UCSD-AML1 (cell line): ENCODE results near the gene CRTC2.

Source experiments
- DNase-seq: peaks from one replicate; lab custom pipeline; 2025; ENCODE audit not compliant: unreplicated experiment; lab: John Stamatoyannopoulos, UW

Gene CRTC2

GRCh38 chr1:153973525-153973924, 15.1 kb upstream of the CRTC2 start:
- no peak for DNase-seq

- DNase-seq: no peak
These were observed 14.7 kb upstream of the CRTC2 start for GRCh38 chr1:153973071-153973470.

GRCh38 chr1:153970346-153970745, 11.9 kb upstream of the CRTC2 start:
- no peak for DNase-seq

- DNase-seq: no peak
These were observed 10.6 kb upstream of the CRTC2 start for GRCh38 chr1:153968972-153969371.

GRCh38 chr1:153968408-153968807, 10.0 kb upstream of the CRTC2 start:
- DNase-seq: peak; percentile 32

GRCh38 chr1:153968000-153968363, 9.6 kb upstream of the CRTC2 start:
- no peak for DNase-seq

GRCh38 chr1:153967107-153967999, 8.9 kb upstream of the CRTC2 start, which contains the start of gene CREB3L4:
Gene CREB3L4 (plus strand): TSS chr1:153967902. CDS start chr1:153968526, 624 bp downstream.
- peak; percentile 90 for DNase-seq

- DNase-seq: no peak
These were observed 5.5 kb upstream of the CRTC2 start for GRCh38 chr1:153963850-153964331.

- DNase-seq: peak; percentile 96
These were observed 4.8 kb upstream of the CRTC2 start, which contains the start of gene SLC39A1 for GRCh38 chr1:153963030-153963849. Gene SLC39A1 (minus strand): TSS chr1:153963537. CDS start chr1:153962715, 822 bp downstream.

- peak; percentile 32 for DNase-seq
These were observed 3.9 kb upstream of the CRTC2 start for GRCh38 chr1:153962088-153963029.

- DNase-seq: no peak
These were observed 3.0 kb upstream of the CRTC2 start for GRCh38 chr1:153961421-153961820.

- DNase-seq: no peak
These were observed 1.8 kb upstream of the CRTC2 start for GRCh38 chr1:153960206-153960605.

GRCh38 chr1:153959454-153959853, 1.0 kb upstream of the CRTC2 start:
- no peak for DNase-seq

- no peak for DNase-seq
These were observed 499 bp upstream of the CRTC2 start for GRCh38 chr1:153958961-153959260.

GRCh38 chr1:153957744-153958110, 685 bp downstream of the CRTC2 start:
- peak; percentile 64 for DNase-seq

GRCh38 chr1:153956997-153957715, 1.3 kb downstream of the CRTC2 start:
- no peak for DNase-seq

GRCh38 chr1:153954826-153955225, 3.6 kb downstream of the CRTC2 start:
- no peak for DNase-seq

- DNase-seq: no peak
These were observed 4.5 kb downstream of the CRTC2 start for GRCh38 chr1:153953859-153954365.

GRCh38 chr1:153951801-153952200, 6.6 kb downstream of the CRTC2 start:
- DNase-seq: no peak

- DNase-seq: no peak
These were observed 7.2 kb downstream of the CRTC2 start for GRCh38 chr1:153951183-153951582.
